PC-3 (cell line): ENCODE measurements around the gene IKZF1. TPM values are rescaled to one million over a fixed set of nuclear protein-coding genes. Genes with fewer than 3 reads are reported as not detected.

Experiments
- ATAC-seq: fragments of 200-7000 bp; cut with Tn5 transposase; 2 replicates; pipeline ENCODE4 v1.9.1; 2020; ENCODE audit warnings: mild to moderate bottlenecking, moderate library complexity
- BruUV-seq: library from RNA; stranded (reverse); fragments of 400-500 nt; replicated peaks from 2 replicates; lab custom pipeline; 2021; lab: Mats Ljungman, UMichigan
- CTCF ChIA-PET: fragments of 300-600 bp; sonication (Branson Sonifier 250); formaldehyde crosslinking; loops from one replicate; lab custom pipeline; 2022; ENCODE audit warnings: antibody characterized with exemption; lab: Charles Lee
- POLR2A ChIA-PET: fragments of 300-600 bp; sonication (Branson Sonifier 250); formaldehyde crosslinking; loops from one replicate; lab custom pipeline; 2022; ENCODE audit warnings: antibody characterized with exemption; ENCODE audit not compliant: unreplicated experiment; lab: Charles Lee
- DNase-seq: peaks from one replicate; pipeline ENCODE4 v3.0.0-alpha.2; 2015
- H2AFZ ChIP-seq: fragments of 300-600 bp; sonication (generic); 2 replicates; pipeline ENCODE4 v1.6.0; 2016; ENCODE audit warnings: antibody characterized with exemption, low read length
- H3F3A ChIP-seq: fragments of 300-600 bp; sonication (generic); one replicate; pipeline ENCODE4 v1.6.0; 2017; ENCODE audit warnings: antibody characterized with exemption, low read length, control low read depth, mild to moderate bottlenecking; ENCODE audit not compliant: unreplicated experiment
- H3K27ac ChIP-seq: fragments of 300-600 bp; sonication (generic); 2 replicates; pipeline ENCODE4 v1.5.1; 2016; ENCODE audit warnings: mild to moderate bottlenecking, low read length
- H3K27me3 ChIP-seq: fragments of 300-600 bp; sonication (generic); 2 replicates; pipeline ENCODE4 v1.6.1; 2016; ENCODE audit warnings: low read length, mixed read lengths
- H3K36me3 ChIP-seq: fragments of 300-600 bp; sonication (generic); 2 replicates; pipeline ENCODE4 v1.6.1; 2016; ENCODE audit warnings: low read depth, mixed run types, low read length, mixed read lengths
- H3K4me1 ChIP-seq: fragments of 300-600 bp; sonication (generic); 2 replicates; pipeline ENCODE4 v1.5.1; 2016; ENCODE audit warnings: low read length; ENCODE audit not compliant: insufficient read depth
- H3K4me2 ChIP-seq: fragments of 300-600 bp; sonication (generic); 2 replicates; pipeline ENCODE4 v1.6.0; 2016; ENCODE audit warnings: low read length
- H3K4me3 ChIP-seq: fragments of 300-600 bp; sonication (generic); 2 replicates; pipeline ENCODE4 v1.5.1; 2016; ENCODE audit warnings: mild to moderate bottlenecking, low read length, mixed read lengths
- H3K79me2 ChIP-seq: fragments of 300-600 bp; sonication (generic); 2 replicates; pipeline ENCODE4 v1.6.1; 2017; ENCODE audit warnings: low read length, mixed read lengths
- H3K9ac ChIP-seq: fragments of 300-600 bp; sonication (generic); 2 replicates; pipeline ENCODE4 v1.6.0; 2016; ENCODE audit warnings: mild to moderate bottlenecking, low read length
- H3K9me2 ChIP-seq: fragments of 300-600 bp; sonication (generic); replicated peaks from 2 replicates; pipeline ENCODE4 v1.6.1; 2016; ENCODE audit warnings: mixed run types, low read length, mixed read lengths
- H3K9me3 ChIP-seq: fragments of 300-600 bp; sonication (generic); 2 replicates; pipeline ENCODE4 v1.6.1; 2016; ENCODE audit warnings: low read length, mixed read lengths
- H4K20me1 ChIP-seq: fragments of 300-600 bp; sonication (generic); 2 replicates; pipeline ENCODE4 v1.6.1; 2016; ENCODE audit warnings: low read length, mixed read lengths
- EZH2 ChIP-seq: fragments of 300-600 bp; sonication (generic); IDR thresholded peaks from one replicate; pipeline ENCODE4 v1.6.1; 2017; ENCODE audit warnings: antibody characterized with exemption, mild to moderate bottlenecking, low read length; ENCODE audit not compliant: unreplicated experiment
- EZH2phosphoT487 ChIP-seq: fragments of 300-600 bp; sonication (generic); IDR thresholded peaks from 2 replicates; pipeline ENCODE4 v1.6.1; 2018; ENCODE audit warnings: mild to moderate bottlenecking, antibody characterized with exemption, low read length, borderline replicate concordance
- intact Hi-C: fragments of 100-400 bp; cut with micrococcal nuclease; formaldehyde crosslinking; loops from 2 replicates; pipeline ENCODE4 v1.9.0; 2023
- total RNA-seq: library from RNA; depleted of rRNA; stranded (reverse); fragments of >200 nt; gene quantifications from 2 replicates; pipeline ENCODE4 v1.2.3, GENCODE V29; 2014
- TF ChIP-seq, protein P1 (sequence below): fragments of 300-600 bp; sonication (generic); conservative IDR thresholded peaks from 2 replicates; pipeline ENCODE4 v1.5.1; 2017; ENCODE audit warnings: antibody characterized with exemption, low read depth, mild to moderate bottlenecking, low read length

IKZF1 gene
- total RNA-seq, 1 experiment from 2014 or later: not detected

DNA sequence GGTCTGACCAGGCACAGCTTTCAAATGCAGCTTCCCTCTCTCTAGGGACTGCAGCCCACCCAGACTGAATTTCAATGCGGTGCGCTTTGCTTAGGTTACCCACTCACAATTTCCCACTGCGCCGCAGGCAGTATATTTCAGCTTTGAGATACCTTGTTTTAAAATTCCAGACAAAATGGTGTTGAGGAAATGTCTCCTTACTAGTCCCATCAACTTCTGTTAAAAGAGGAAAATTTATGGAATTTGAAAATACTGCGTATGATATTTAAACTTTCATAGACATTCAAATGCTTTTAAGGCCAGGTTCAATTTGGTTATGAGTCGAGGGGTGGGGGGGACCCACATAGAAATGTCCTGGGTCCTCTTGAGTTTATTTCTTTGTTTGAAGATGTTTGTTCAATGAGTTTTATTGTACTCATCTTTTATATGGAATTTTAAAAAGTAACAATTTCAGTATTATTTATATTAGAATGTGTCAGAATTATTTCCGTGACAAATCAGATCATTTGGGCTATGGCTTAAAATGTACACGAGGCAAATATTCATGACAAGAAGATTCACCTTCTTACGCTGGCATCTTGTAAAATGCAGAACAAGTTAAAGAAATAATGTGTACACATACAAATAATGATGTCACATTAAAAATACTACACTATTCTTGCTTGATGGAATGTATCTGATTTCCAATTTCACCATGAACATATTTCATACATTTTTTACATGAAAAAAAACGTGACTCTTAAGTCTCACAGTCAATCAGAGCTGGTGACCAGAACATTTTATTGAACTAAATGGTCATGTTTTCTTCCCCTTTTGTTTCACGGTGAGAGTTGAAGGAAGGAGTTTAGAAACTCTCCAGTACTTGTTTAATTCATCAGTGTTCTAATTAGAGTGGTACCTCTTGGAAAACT lies 1.3 kb downstream of the IKZF1 start:
- ATAC-seq (no peak), DNase-seq (no peak)
- Histone ChIP-seq H3K9ac (no peak overlapping the region), H3K36me3 (no peaks in the 10 kb centered on the region), H3K4me2 (no peak overlapping the region), H4K20me1 (no peaks in the 10 kb centered on the region), H3F3A (no peaks in the 10 kb centered on the region), H2AFZ (no peak overlapping the region), H3K27ac (no peak overlapping the region), H3K4me1 (no peaks in the 10 kb centered on the region), H3K9me3 (no peaks in the 10 kb centered on the region), H3K9me2 (no peaks in the 10 kb centered on the region), H3K79me2 (no peaks in the 10 kb centered on the region), H3K27me3 (peaks cover 68% of the 10 kb centered on the region), H3K4me3 (no peak overlapping the region)
- POLR2A ChIA-PET: no interaction called here
- CTCF ChIA-PET: no interaction called here
- BruUV-seq: no TSS peak
- intact Hi-C loops: no loop called here
- TF ChIP-seq, protein P1, sequence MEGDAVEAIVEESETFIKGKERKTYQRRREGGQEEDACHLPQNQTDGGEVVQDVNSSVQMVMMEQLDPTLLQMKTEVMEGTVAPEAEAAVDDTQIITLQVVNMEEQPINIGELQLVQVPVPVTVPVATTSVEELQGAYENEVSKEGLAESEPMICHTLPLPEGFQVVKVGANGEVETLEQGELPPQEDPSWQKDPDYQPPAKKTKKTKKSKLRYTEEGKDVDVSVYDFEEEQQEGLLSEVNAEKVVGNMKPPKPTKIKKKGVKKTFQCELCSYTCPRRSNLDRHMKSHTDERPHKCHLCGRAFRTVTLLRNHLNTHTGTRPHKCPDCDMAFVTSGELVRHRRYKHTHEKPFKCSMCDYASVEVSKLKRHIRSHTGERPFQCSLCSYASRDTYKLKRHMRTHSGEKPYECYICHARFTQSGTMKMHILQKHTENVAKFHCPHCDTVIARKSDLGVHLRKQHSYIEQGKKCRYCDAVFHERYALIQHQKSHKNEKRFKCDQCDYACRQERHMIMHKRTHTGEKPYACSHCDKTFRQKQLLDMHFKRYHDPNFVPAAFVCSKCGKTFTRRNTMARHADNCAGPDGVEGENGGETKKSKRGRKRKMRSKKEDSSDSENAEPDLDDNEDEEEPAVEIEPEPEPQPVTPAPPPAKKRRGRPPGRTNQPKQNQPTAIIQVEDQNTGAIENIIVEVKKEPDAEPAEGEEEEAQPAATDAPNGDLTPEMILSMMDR: no peak
- TF ChIP-seq EZH2: no peak
- no peak for TF ChIP-seq EZH2phosphoT487

DNA sequence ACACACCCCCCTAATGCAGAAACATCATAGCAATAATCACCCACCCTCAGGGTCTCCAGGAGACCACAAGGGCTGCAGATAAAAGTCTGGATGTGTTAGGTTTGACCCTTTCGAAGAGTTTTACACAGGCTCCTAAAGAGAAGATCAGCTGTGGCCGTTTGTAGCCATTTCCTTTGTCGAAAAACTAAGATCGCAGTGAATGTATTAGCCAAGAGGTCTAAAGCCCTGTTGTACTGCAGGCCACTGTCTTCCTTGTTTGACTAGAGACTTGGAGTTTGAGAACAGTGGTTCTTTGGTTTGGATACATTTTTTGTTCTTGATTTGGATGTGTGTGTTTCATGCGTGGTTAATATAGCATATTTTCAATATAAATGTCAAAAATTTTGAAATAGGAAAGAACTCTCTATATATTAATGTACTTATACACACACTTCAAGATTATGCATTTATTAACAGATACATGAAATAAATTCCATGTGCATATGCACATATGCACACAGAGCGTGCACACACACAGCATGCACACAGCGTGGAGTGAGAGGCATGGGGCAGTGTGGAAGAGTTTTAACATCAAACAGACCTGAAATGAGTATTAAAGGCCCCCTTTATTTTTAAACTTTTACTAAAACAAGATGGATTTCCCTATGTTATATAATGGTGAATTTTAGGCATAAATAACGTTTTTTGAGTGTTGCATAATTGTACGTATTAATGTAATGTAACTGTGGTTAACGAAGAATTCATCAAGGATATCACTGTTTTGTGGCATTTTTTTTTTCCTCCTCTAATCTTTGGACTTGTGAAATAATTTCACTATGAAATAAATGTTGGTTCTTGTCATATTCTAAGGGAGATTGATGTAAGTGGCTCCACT lies 2.2 kb downstream of the IKZF1 start:
- Histone ChIP-seq H3K27ac (no peak overlapping the region), H3K4me3 (no peak overlapping the region), H3K4me1 (no peaks in the 10 kb centered on the region), H2AFZ (no peak overlapping the region), H3K36me3 (no peaks in the 10 kb centered on the region), H3K4me2 (no peak overlapping the region), H3K9ac (no peak overlapping the region), H3K27me3 (peaks cover 76% of the 10 kb centered on the region), H3K9me2 (no peaks in the 10 kb centered on the region), H3F3A (no peaks in the 10 kb centered on the region), H3K79me2 (no peaks in the 10 kb centered on the region), H3K9me3 (no peaks in the 10 kb centered on the region), H4K20me1 (no peaks in the 10 kb centered on the region)
- BruUV-seq: no TSS peak
- POLR2A ChIA-PET: no interaction called here
- TF ChIP-seq EZH2phosphoT487: no peak
- TF ChIP-seq, protein P1: no peak
- intact Hi-C loops: no loop called here
- CTCF ChIA-PET: no interaction called here
- ATAC-seq (no peak), DNase-seq (no peak)
